MM.1S (cell line): Measurements from ENCODE around the gene MRPL48.
A peak's percentile ranks its signal among the peaks of the same experiment; 100 is the strongest.
"Not testable (repeated sequence)": the region's sequence is repeated elsewhere in the genome, so short reads cannot be mapped to it uniquely, and the experiment has no call there.

ENCODE experiments used
- DNase-seq: peaks from one replicate; pipeline ENCODE4 v3.0.0-alpha.2; 2015
- H2AFZ ChIP-seq: fragments of 300-600 bp; sonication (generic); 2 replicates; pipeline ENCODE4 v1.6.0; 2016; ENCODE audit warnings: antibody characterized with exemption, low read length
- H3F3A ChIP-seq: fragments of 300-600 bp; sonication (generic); 2 replicates; pipeline ENCODE4 v1.6.1; 2016; ENCODE audit warnings: mild to moderate bottlenecking, antibody characterized with exemption, low read length, moderate library complexity, mixed read lengths; ENCODE audit not compliant: insufficient read depth
- H3K27ac ChIP-seq: fragments of 300-600 bp; sonication (generic); 2 replicates; pipeline ENCODE4 v1.5.1; 2016; ENCODE audit warnings: mild to moderate bottlenecking, low read length
- H3K27me3 ChIP-seq: fragments of 300-600 bp; sonication (generic); replicated peaks from 2 replicates; pipeline ENCODE4 v1.6.0; 2016; ENCODE audit warnings: low read length; ENCODE audit not compliant: insufficient read depth
- H3K36me3 ChIP-seq: fragments of 300-600 bp; sonication (generic); replicated peaks from 2 replicates; pipeline ENCODE4 v1.6.1; 2016; ENCODE audit warnings: mild to moderate bottlenecking, low read length, mixed read lengths; ENCODE audit not compliant: insufficient read depth
- H3K4me1 ChIP-seq: fragments of 300-600 bp; sonication (generic); 2 replicates; pipeline ENCODE4 v1.6.1; 2016; ENCODE audit warnings: low read length, mixed read lengths
- H3K4me2 ChIP-seq: fragments of 300-600 bp; sonication (generic); 2 replicates; pipeline ENCODE4 v1.6.0; 2016; ENCODE audit warnings: low read depth, low read length
- H3K4me3 ChIP-seq: fragments of 300-600 bp; sonication (generic); 2 replicates; pipeline ENCODE4 v1.5.1; 2016; ENCODE audit warnings: low read length, mixed read lengths
- H3K79me2 ChIP-seq: fragments of 300-600 bp; sonication (generic); 2 replicates; pipeline ENCODE4 v1.6.1; 2016; ENCODE audit warnings: mixed run types, low read length, mixed read lengths
- H3K9ac ChIP-seq: fragments of 300-600 bp; sonication (generic); 2 replicates; pipeline ENCODE4 v1.6.1; 2016; ENCODE audit warnings: low read length, mixed read lengths
- H3K9me2 ChIP-seq: fragments of 300-600 bp; sonication (generic); replicated peaks from 2 replicates; pipeline ENCODE4 v1.6.1; 2016; ENCODE audit warnings: mild to moderate bottlenecking, low read length, mixed read lengths; ENCODE audit not compliant: insufficient read depth
- H3K9me3 ChIP-seq: fragments of 300-600 bp; sonication (generic); replicated peaks from 2 replicates; pipeline ENCODE4 v1.6.1; 2016; ENCODE audit warnings: mild to moderate bottlenecking, low read length, mixed read lengths; ENCODE audit not compliant: insufficient read depth
- H4K20me1 ChIP-seq: fragments of 300-600 bp; sonication (generic); 2 replicates; pipeline ENCODE4 v1.6.1; 2016; ENCODE audit warnings: mild to moderate bottlenecking, low read length, moderate library complexity, mixed read lengths; ENCODE audit not compliant: insufficient read depth
- CTCF ChIP-seq: fragments of 300-600 bp; sonication (generic); IDR thresholded peaks from 2 replicates; pipeline ENCODE4 v1.5.1; 2016; ENCODE audit warnings: antibody characterized with exemption, low read length, mixed read lengths
- EZH2 ChIP-seq: fragments of 300-600 bp; sonication (generic); optimal IDR thresholded peaks from 2 replicates; pipeline ENCODE3; 2017; ENCODE audit warnings: low read depth, mild to moderate bottlenecking, antibody characterized with exemption, low read length, mixed read lengths
- EZH2phosphoT487 ChIP-seq: fragments of 300-600 bp; sonication (generic); IDR thresholded peaks from 2 replicates; pipeline ENCODE4 v1.6.1; 2018; ENCODE audit warnings: antibody characterized with exemption, low read length

The MRPL48 gene

GRCh38 chr11:73766763-73767162 lies 20.9 kb upstream of the MRPL48 start:
- Histone ChIP-seq H3K9ac (no peak overlapping the region), H4K20me1 (no peaks in the 10 kb centered on the region), H3K9me3 (no peaks in the 10 kb centered on the region), H3K4me3 (no peak overlapping the region), H3K4me1 (no peaks in the 10 kb centered on the region), H3K79me2 (no peaks in the 10 kb centered on the region), H3K4me2 (no peak overlapping the region), H3F3A (peaks cover 3% of the 10 kb centered on the region; the same call in 1 of the 2 replicates), H3K9me2 (no peaks in the 10 kb centered on the region), H3K27me3 (no peaks in the 10 kb centered on the region; the same call in 1 of the 2 replicates), H3K27ac (no peak overlapping the region), H2AFZ (no peak overlapping the region), H3K36me3 (no peaks in the 10 kb centered on the region)
- TF ChIP-seq EZH2, result no peak
- TF ChIP-seq CTCF, result no peak
- no peak for TF ChIP-seq EZH2phosphoT487
- DNase-seq, result no peak

- not testable (repeated sequence) for H3K9ac ChIP-seq, H4K20me1 ChIP-seq
These were observed 16.9 kb upstream of the MRPL48 start for GRCh38 chr11:73770811-73771210.

GRCh38 chr11:73779084-73779902 lies 8.4 kb upstream of the MRPL48 start:
- peak overlapping the region; percentile 74 for H3K9ac ChIP-seq
- peak; percentile 98 for DNase-seq
- H3F3A ChIP-seq, result peaks cover 11% of the 10 kb centered on the region
- H3K27ac ChIP-seq, result peak overlapping the region; percentile 95
- H3K79me2 ChIP-seq, result no peaks in the 10 kb centered on the region
- H3K9me3 ChIP-seq, result no peaks in the 10 kb centered on the region
- no peaks in the 10 kb centered on the region for H3K36me3 ChIP-seq
- no peaks in the 10 kb centered on the region for H3K27me3 ChIP-seq
- H3K4me3 ChIP-seq, result peak overlapping the region; percentile 61
- peak overlapping the region; percentile 88 for H2AFZ ChIP-seq
- no peaks in the 10 kb centered on the region for H3K9me2 ChIP-seq
- 0 out of 2 replicates have a peak, but pooled peaks cover 5% of the 10 kb centered on the region for H3K4me1 ChIP-seq
- H4K20me1 ChIP-seq, result no peaks in the 10 kb centered on the region
- TF ChIP-seq EZH2phosphoT487 (no peak), CTCF (no peak), EZH2 (no peak)
- peak overlapping the region; percentile 84 for H3K4me2 ChIP-seq

More at GRCh38 chr11:73770811-73771210, 16.9 kb upstream of the MRPL48 start:
- H2AFZ ChIP-seq, H3K36me3 ChIP-seq, H3F3A ChIP-seq, H3K9me3 ChIP-seq, H3K9me2 ChIP-seq, H3K79me2 ChIP-seq, H3K4me1 ChIP-seq, H3K4me3 ChIP-seq, H3K27ac ChIP-seq, H3K27me3 ChIP-seq, H3K4me2 ChIP-seq, DNase-seq: not testable (repeated sequence)

- no peaks in the 10 kb centered on the region for H3K36me3 ChIP-seq
- H4K20me1 ChIP-seq, result no peaks in the 10 kb centered on the region
- no peak overlapping the region for H3K9ac ChIP-seq
- TF ChIP-seq EZH2phosphoT487 (no peak), EZH2 (no peak), CTCF (no peak)
- H2AFZ ChIP-seq, result no peak overlapping the region
- no peaks in the 10 kb centered on the region for H3K79me2 ChIP-seq
- H3K27ac ChIP-seq, result no peak overlapping the region
- no peaks in the 10 kb centered on the region for H3K9me3 ChIP-seq
- H3K9me2 ChIP-seq, result no peaks in the 10 kb centered on the region
- no peaks in the 10 kb centered on the region for H3K27me3 ChIP-seq
- no peak for DNase-seq
- no peak overlapping the region for H3K4me3 ChIP-seq
- H3K4me1 ChIP-seq, result 0 out of 2 replicates have a peak, but pooled peaks cover 5% of the 10 kb centered on the region
- H3F3A ChIP-seq, result peaks cover 11% of the 10 kb centered on the region
- H3K4me2 ChIP-seq, result no peak overlapping the region
These were observed 6.4 kb upstream of the MRPL48 start for GRCh38 chr11:73781303-73781702.
